SK-N-SH (cell line): ENCODE measurements around the gene C19orf44. TPM values are rescaled to one million over a fixed set of nuclear protein-coding genes. Genes with fewer than 3 reads are reported as not detected.
A peak's percentile ranks its signal among the peaks of the same experiment; 100 is the strongest.

Source experiments
- CTCF ChIA-PET: fragments of 300-600, 350-600 bp; formaldehyde crosslinking; extraction: SDS; loops from one replicate; lab custom pipeline; 2021; lab: Yijun Ruan, JAX
- POLR2A ChIA-PET: fragments of 350-600 bp; sonication (Branson Sonifier 250); formaldehyde crosslinking; extraction: SDS; loops from one replicate; lab custom pipeline; 2020; ENCODE audit warnings: antibody characterized with exemption, inconsistent platforms; lab: Yijun Ruan, JAX
- DNase-seq: peaks from one replicate; pipeline ENCODE4 v3.0.0; 2012
- H2AFZ ChIP-seq: fragments of 200-600 bp; sonication (generic); 2 replicates; pipeline ENCODE4 v1.8.1; 2016; ENCODE audit warnings: antibody characterized with exemption, mild to moderate bottlenecking, low read depth
- H3F3A ChIP-seq: fragments of 200-600 bp; sonication (generic); replicated peaks from 2 replicates; pipeline ENCODE3; 2016; ENCODE audit warnings: antibody characterized with exemption, mild to moderate bottlenecking; ENCODE audit not compliant: insufficient read depth
- H3K27ac ChIP-seq, 2 experiments: fragments of 200-500 bp in 1 of 2; fragments of 200-600 bp in 1 of 2; sonication (Bioruptor generic) in 1 of 2; sonication (generic), shearing (Covaris generic) in 1 of 2; 2 replicates each; pipeline versions ENCODE4 v1.5.1 to v1.6.1; 2014 to 2016; ENCODE audit warnings: low read depth in 2 of 2, inconsistent platforms in 1 of 2, low read length in 1 of 2, mild to moderate bottlenecking in 1 of 2, mixed read lengths in 1 of 2
- H3K27me3 ChIP-seq: fragments of 200-600 bp; sonication (generic), shearing (Covaris generic); 2 replicates; pipeline ENCODE4 v1.6.1; 2016; ENCODE audit warnings: mixed run types; ENCODE audit not compliant: insufficient read depth
- H3K36me3 ChIP-seq, 2 experiments: fragments of 200-500 bp in 1 of 2; fragments of 200-600 bp in 1 of 2; sonication (Bioruptor generic) in 1 of 2; sonication (generic) in 1 of 2; replicated peaks in 1 of 2; 2 replicates each; pipeline versions ENCODE3 to v1.5.1; 2014 to 2016; ENCODE audit warnings: low read length in 1 of 2, mild to moderate bottlenecking in 1 of 2; ENCODE audit not compliant: insufficient read depth in 2 of 2, control insufficient read depth in 1 of 2
- H3K4me1 ChIP-seq, 2 experiments: fragments of 200-500 bp in 1 of 2; fragments of 200-600 bp in 1 of 2; sonication (Bioruptor generic) in 1 of 2; sonication (generic), shearing (Covaris generic) in 1 of 2; 2 replicates each; pipeline versions ENCODE4 v1.5.1 to v1.6.1; 2014 to 2016; ENCODE audit warnings: low read depth in 1 of 2, low read length in 1 of 2, mixed run types in 1 of 2; ENCODE audit not compliant: insufficient read depth in 2 of 2, control insufficient read depth in 1 of 2
- H3K4me2 ChIP-seq: fragments of 200-600 bp; sonication (generic), shearing (Covaris generic); 2 replicates; pipeline ENCODE4 v1.6.1; 2017; ENCODE audit warnings: mixed run types
- H3K4me3 ChIP-seq, 2 experiments: fragments of 200-500 bp in 1 of 2; fragments of 200-600 bp in 1 of 2; sonication (Bioruptor generic) in 1 of 2; sonication (generic), shearing (Covaris generic) in 1 of 2; 2 replicates each; pipeline versions ENCODE4 v1.5.1 to v1.8.1; 2014 to 2016; ENCODE audit warnings: low read depth in 2 of 2, inconsistent platforms in 1 of 2, low read length in 1 of 2, mild to moderate bottlenecking in 1 of 2, mixed read lengths in 1 of 2, moderate library complexity in 1 of 2
- H3K79me2 ChIP-seq: fragments of 200-600 bp; sonication (generic); 2 replicates; pipeline ENCODE4 v1.8.1; 2017; ENCODE audit warnings: mild to moderate bottlenecking; ENCODE audit not compliant: insufficient read depth
- H3K9ac ChIP-seq: fragments of 200-600 bp; sonication (generic); 2 replicates; pipeline ENCODE4 v1.6.1; 2017; ENCODE audit warnings: mixed run types
- H3K9me2 ChIP-seq: fragments of 200-600 bp; sonication (generic); 2 replicates; pipeline ENCODE4 v1.6.1; 2017; ENCODE audit warnings: mixed run types
- H3K9me3 ChIP-seq: fragments of 200-600 bp; sonication (generic); 2 replicates; pipeline ENCODE4 v1.6.1; 2017; ENCODE audit warnings: mixed run types, mild to moderate bottlenecking, moderate library complexity
- H4K20me1 ChIP-seq: fragments of 200-600 bp; sonication (generic); 2 replicates; pipeline ENCODE4 v1.6.1; 2017; ENCODE audit warnings: mild to moderate bottlenecking, mixed run types; ENCODE audit not compliant: insufficient read depth
- ELF1 ChIP-seq: IDR thresholded peaks from 2 replicates; pipeline ENCODE4 v1.4.0; 2012
- EZH2phosphoT487 ChIP-seq: fragments of 200-600 bp; sonication (generic); IDR thresholded peaks from 2 replicates; pipeline ENCODE4 v1.6.1; 2017; ENCODE audit warnings: low read depth, mixed run types, mild to moderate bottlenecking, antibody characterized with exemption, moderate library complexity, borderline replicate concordance
- FOSL2 ChIP-seq: IDR thresholded peaks from 2 replicates; pipeline ENCODE4 v1.4.0; 2012; ENCODE audit warnings: low read depth, mild to moderate bottlenecking, moderate library complexity, borderline replicate concordance
- FOXJ3 ChIP-seq: sonication (generic); formaldehyde crosslinking; IDR thresholded peaks from 2 replicates; pipeline ENCODE4 v1.5.1; 2020; ENCODE audit warnings: mild to moderate bottlenecking, missing genetic modification reagents
- GABPA ChIP-seq: IDR thresholded peaks from 2 replicates; pipeline ENCODE4 v1.4.0; 2012; ENCODE audit warnings: low read depth, mild to moderate bottlenecking
- IRF3 ChIP-seq: fragments of 150-350 bp; IDR thresholded peaks from 2 replicates; pipeline ENCODE4 v1.6.1; 2016; ENCODE audit warnings: mild to moderate bottlenecking, low read depth, low read length
- JUND ChIP-seq: IDR thresholded peaks from 2 replicates; pipeline ENCODE4 v1.4.0; 2012
- MEF2A ChIP-seq: IDR thresholded peaks from 2 replicates; pipeline ENCODE4 v1.4.0; 2012; ENCODE audit warnings: low read depth, borderline replicate concordance
- MXI1 ChIP-seq: IDR thresholded peaks from 2 replicates; pipeline ENCODE4 v1.6.1; 2012; ENCODE audit warnings: mild to moderate bottlenecking, low read depth, low read length, improper control_type of control experiment
- NRF1 ChIP-seq: IDR thresholded peaks from 2 replicates; pipeline ENCODE4 v1.6.1; 2012; ENCODE audit warnings: low read depth, mild to moderate bottlenecking, low read length
- PBX3 ChIP-seq: IDR thresholded peaks from 2 replicates; pipeline ENCODE4; 2012
- TEAD4 ChIP-seq: IDR thresholded peaks from 2 replicates; pipeline ENCODE4 v1.4.0; 2012; ENCODE audit warnings: mild to moderate bottlenecking, borderline replicate concordance; ENCODE audit not compliant: insufficient read depth
- USF1 ChIP-seq: IDR thresholded peaks from 2 replicates; pipeline ENCODE4 v1.4.0; 2012; ENCODE audit warnings: low read depth, borderline replicate concordance
- USF2 ChIP-seq: fragments of 150-350 bp; IDR thresholded peaks from 2 replicates; pipeline ENCODE4 v1.6.1; 2017; ENCODE audit warnings: antibody characterized with exemption, low read length, low read depth, borderline replicate concordance
- YY1 ChIP-seq: IDR thresholded peaks from 2 replicates; pipeline ENCODE4 v1.4.0; 2012; ENCODE audit warnings: low read depth, mild to moderate bottlenecking
- WGBS: methylation state at CpG from one replicate; pipeline ENCODE4 v1.1.6; 2017; ENCODE audit warnings: low lambda C conversion rate; 5-methylcytosine and 5-hydroxymethylcytosine counted together
- polyA plus RNA-seq, 3 experiments: library from polyadenylated mRNA; depleted of rRNA; stranded (reverse); fragments of >200 nt; gene quantifications; 2 replicates each; pipeline ENCODE4 v1.2.3, GENCODE V29; 2012

Gene C19orf44
- polyA plus RNA-seq, 1 of the 3 experiments (the other 2 are of a cell fraction), result 6.0 TPM

- ChIA-PET CTCF (interaction anchor here (1.2 to 6.6 kb wide), 2 partner anchors 16 to 20 kb away, joined by 4 to 45 read pairs; no protein-coding TSS in a partner anchor), POLR2A (interaction anchor here (0.9 to 1.0 kb wide), 2 partner anchors 10 to 13 kb away, joined by 3 to 5 read pairs; no protein-coding TSS in a partner anchor)
- H3K36me3 ChIP-seq, result no peaks in the 10 kb centered on the region
- H2AFZ ChIP-seq, result no peak overlapping the region
- H3K27ac ChIP-seq, result peak overlapping the region; percentile 63 to 94
- H3K79me2 ChIP-seq, result peaks cover 86% of the 10 kb centered on the region
- peaks cover 23 to 43% of the 10 kb centered on the region in 2 experiments; a peak in 3 of 4 replicates for H3K4me1 ChIP-seq
- H3K9me2 ChIP-seq, result no peaks in the 10 kb centered on the region
- DNase-seq, result no peak
- H3K4me3 ChIP-seq, result no peak overlapping the region; a peak in 1 of 4 replicates
- TF ChIP-seq USF1, result no peak
- TF ChIP-seq JUND, result no peak
- no peak for TF ChIP-seq MXI1
- no peak for TF ChIP-seq FOXJ3
- TF ChIP-seq IRF3, result no peak
- no peak for TF ChIP-seq USF2
- TF ChIP-seq NRF1, result no peak
- TF ChIP-seq TEAD4, result no peak
- no peak for TF ChIP-seq ELF1
- no peak for TF ChIP-seq GABPA
- no peak for TF ChIP-seq MEF2A
- no peak for TF ChIP-seq PBX3
- no peak for TF ChIP-seq YY1
- no peak for TF ChIP-seq EZH2phosphoT487
- no peak for TF ChIP-seq FOSL2
- H3K9me3 ChIP-seq, result no peaks in the 10 kb centered on the region
- H3K9ac ChIP-seq, result peak overlapping the region; percentile 35; the same call in 1 of the 2 replicates
- peaks cover 8% of the 10 kb centered on the region for H4K20me1 ChIP-seq
- WGBS, result 56% methylated on average over 6 of the region's 8 CpGs
- peak overlapping the region; percentile 89 for H3K4me2 ChIP-seq
- peaks cover 15% of the 10 kb centered on the region for H3F3A ChIP-seq
- no peaks in the 10 kb centered on the region for H3K27me3 ChIP-seq
Measured at GRCh38 chr19:16457954-16458331, 38.3 kb upstream of the C19orf44 start.
